GM12878 (cell line): ENCODE measurements around the gene ANXA2R. TPM values are rescaled to one million over a fixed set of nuclear protein-coding genes. Genes with fewer than 3 reads are reported as not detected.

Experiments used
- polyA plus RNA-seq, 11 experiments: library from polyadenylated mRNA; depleted of rRNA in 4 of 11; unstranded in 6 of 11; stranded (reverse) in 5 of 11; fragments of >200 nt; fragmentation: Nextera tagmentation in 4 of 11; fragmentation: Illumina TruSeq in 1 of 11; extraction: Ambion mirVana in 4 of 11; extraction: Trizol in 1 of 11; gene quantifications; 1 replicate in 1 of 11; 2 replicates in 10 of 11; pipeline versions ENCODE4 v1.2.1 to v1.2.3, GENCODE V29; 2011 to 2016; ENCODE audit warnings: inconsistent platforms in 2 of 11, missing spikeins in 2 of 11, low read depth in 1 of 11
- total RNA-seq, 4 experiments: library from RNA; depleted of rRNA in 3 of 4; stranded (reverse); fragments of >200 nt in 3 of 4; fragmentation: Illumina TruSeq in 1 of 4; extraction: Trizol in 1 of 4; gene quantifications; 2 replicates each; pipeline versions ENCODE4 v1.2.1 to v1.2.3, GENCODE V29; 2013 to 2021

The ANXA2R gene
- total and polyA plus RNA-seq, 10 of the 15 experiments (the other 5 are each of a cell fraction or from before 2014, with no cell fraction given) = 2.3 to 7.8 (median 4.4) TPM

Other genes with a start within 250 kb of the ANXA2R start
- gene SELENOP, start 228.4 kb downstream of the ANXA2R start, total RNA-seq (2014; rRNA removed) = 0.05 TPM in 1 of 2 replicates, not detected in the other
- gene SELENOP, start 228.4 kb downstream of the ANXA2R start, total RNA-seq (2014; rRNA removed; fragmentation: Illumina TruSeq; extraction: Trizol) = 0.27 TPM in 1 of 2 replicates, not detected in the other
- gene SELENOP, start 228.4 kb downstream of the ANXA2R start, total RNA-seq (2021) = 0.95 and 1.0 TPM in 2 replicates
- gene SELENOP, start 228.4 kb downstream of the ANXA2R start, polyA plus RNA-seq (2011; rRNA removed) = 5.0 and 5.1 TPM in 2 replicates
- gene SELENOP, start 228.4 kb downstream of the ANXA2R start, polyA plus RNA-seq (2014; fragmentation: Illumina TruSeq; extraction: Trizol) = not detected in 2 replicates
- gene SELENOP, start 228.4 kb downstream of the ANXA2R start, polyA plus RNA-seq (2014; fragmentation: Nextera tagmentation; extraction: Ambion mirVana) = under 1 TPM; 0.08 to 0.60 TPM
- gene SELENOP, start 228.4 kb downstream of the ANXA2R start, polyA plus RNA-seq (2014; rRNA removed) = 0.13 TPM in 1 of 2 replicates, not detected in the other
- gene SELENOP, start 228.4 kb downstream of the ANXA2R start, polyA plus RNA-seq (2016; fragmentation: Nextera tagmentation; extraction: Ambion mirVana) = 1 to 10 TPM in 1 of 2 experiments, under 1 TPM in 1; 0.88 to 1.2 TPM
- 28.0 and 32.5 TPM in 2 replicates for gene ZNF131, start 80.6 kb upstream of the ANXA2R start, total RNA-seq (2014; rRNA removed)
- 52.6 and 53.0 TPM in 2 replicates for gene ZNF131, start 80.6 kb upstream of the ANXA2R start, total RNA-seq (2014; rRNA removed; fragmentation: Illumina TruSeq; extraction: Trizol)
- gene ZNF131, start 80.6 kb upstream of the ANXA2R start, total RNA-seq (2021) = 28.5 and 31.6 TPM in 2 replicates
- 47.9 and 67.2 TPM in 2 replicates for gene ZNF131, start 80.6 kb upstream of the ANXA2R start, polyA plus RNA-seq (2011; rRNA removed)
- 49.1 and 76.0 TPM in 2 replicates for gene ZNF131, start 80.6 kb upstream of the ANXA2R start, polyA plus RNA-seq (2014; fragmentation: Illumina TruSeq; extraction: Trizol)
- 10 to 100 TPM; 16.4 to 23.3 TPM for gene ZNF131, start 80.6 kb upstream of the ANXA2R start, polyA plus RNA-seq (2014; fragmentation: Nextera tagmentation; extraction: Ambion mirVana)
- gene ZNF131, start 80.6 kb upstream of the ANXA2R start, polyA plus RNA-seq (2014; rRNA removed) = 23.2 and 27.9 TPM in 2 replicates
- 10 to 100 TPM; 24.9 to 28.5 TPM for gene ZNF131, start 80.6 kb upstream of the ANXA2R start, polyA plus RNA-seq (2016; fragmentation: Nextera tagmentation; extraction: Ambion mirVana)
- gene NIM1K, start 151.9 kb upstream of the ANXA2R start, total RNA-seq (2014; rRNA removed) = 0.96 and 1.3 TPM in 2 replicates
- 0.63 and 0.69 TPM in 2 replicates for gene NIM1K, start 151.9 kb upstream of the ANXA2R start, total RNA-seq (2014; rRNA removed; fragmentation: Illumina TruSeq; extraction: Trizol)
- 0.69 and 1.0 TPM in 2 replicates for gene NIM1K, start 151.9 kb upstream of the ANXA2R start, total RNA-seq (2021)
- 1.3 and 1.6 TPM in 2 replicates for gene NIM1K, start 151.9 kb upstream of the ANXA2R start, polyA plus RNA-seq (2011; rRNA removed)
- 0.47 and 0.74 TPM in 2 replicates for gene NIM1K, start 151.9 kb upstream of the ANXA2R start, polyA plus RNA-seq (2014; fragmentation: Illumina TruSeq; extraction: Trizol)
- gene NIM1K, start 151.9 kb upstream of the ANXA2R start, polyA plus RNA-seq (2014; fragmentation: Nextera tagmentation; extraction: Ambion mirVana) = under 1 TPM; 0.27 to 0.35 TPM
- gene NIM1K, start 151.9 kb upstream of the ANXA2R start, polyA plus RNA-seq (2014; rRNA removed) = 0.37 and 0.84 TPM in 2 replicates
- 1 to 10 TPM in 1 of 2 experiments, under 1 TPM in 1; 0.96 to 1.7 TPM for gene NIM1K, start 151.9 kb upstream of the ANXA2R start, polyA plus RNA-seq (2016; fragmentation: Nextera tagmentation; extraction: Ambion mirVana)